ENCODE measurements around the gene RUSF1. TPM values are rescaled to one million over a fixed set of nuclear protein-coding genes. Genes with fewer than 3 reads are reported as not detected.

The RUSF1 gene
- total RNA-seq = 60.0 and 63.0 TPM in 2 replicates

DNA sequence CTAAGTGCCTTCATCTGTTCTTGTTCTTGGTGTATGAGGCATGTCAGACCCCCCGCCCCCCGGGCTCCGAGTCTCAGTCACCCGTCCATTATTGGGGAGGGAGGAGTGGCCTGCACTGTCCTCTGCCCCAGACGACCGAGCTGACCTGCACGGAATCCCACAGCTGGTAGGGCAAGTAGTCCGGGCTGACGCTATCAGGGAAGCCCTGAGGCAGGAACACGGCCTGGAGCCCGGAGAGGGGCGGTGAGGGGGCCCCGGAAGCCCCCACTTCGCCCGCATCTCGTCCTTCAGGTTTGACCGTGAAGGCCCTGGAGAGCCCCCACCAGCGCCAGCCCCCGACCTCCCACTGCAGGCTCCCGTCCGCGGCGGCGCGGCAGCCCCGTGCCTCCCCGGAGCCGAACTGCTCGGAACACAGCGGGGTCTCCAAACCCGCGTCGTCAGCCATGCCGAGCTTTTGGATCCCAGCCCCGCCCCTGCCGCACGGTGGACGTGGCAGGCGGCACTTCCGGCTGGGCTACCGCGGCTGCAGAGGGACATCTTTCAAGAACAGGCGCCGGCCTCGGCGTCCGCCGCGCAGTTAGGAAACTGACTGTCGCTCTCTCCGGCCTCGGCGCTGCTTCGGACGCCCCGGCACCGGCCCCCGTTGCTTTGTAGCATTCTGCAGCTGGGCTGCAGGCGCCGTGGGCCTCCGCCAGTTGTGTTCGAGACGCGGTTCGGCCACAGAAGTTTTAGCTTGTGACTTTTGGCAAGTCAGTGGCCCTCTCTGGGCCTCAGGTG lies at the start of gene RUSF1:
Gene RUSF1, minus strand, starts transcription at position 463 of the 777 bp plus-strand sequence. Its CDS starts 18 bp downstream, at position 445.

DNA sequence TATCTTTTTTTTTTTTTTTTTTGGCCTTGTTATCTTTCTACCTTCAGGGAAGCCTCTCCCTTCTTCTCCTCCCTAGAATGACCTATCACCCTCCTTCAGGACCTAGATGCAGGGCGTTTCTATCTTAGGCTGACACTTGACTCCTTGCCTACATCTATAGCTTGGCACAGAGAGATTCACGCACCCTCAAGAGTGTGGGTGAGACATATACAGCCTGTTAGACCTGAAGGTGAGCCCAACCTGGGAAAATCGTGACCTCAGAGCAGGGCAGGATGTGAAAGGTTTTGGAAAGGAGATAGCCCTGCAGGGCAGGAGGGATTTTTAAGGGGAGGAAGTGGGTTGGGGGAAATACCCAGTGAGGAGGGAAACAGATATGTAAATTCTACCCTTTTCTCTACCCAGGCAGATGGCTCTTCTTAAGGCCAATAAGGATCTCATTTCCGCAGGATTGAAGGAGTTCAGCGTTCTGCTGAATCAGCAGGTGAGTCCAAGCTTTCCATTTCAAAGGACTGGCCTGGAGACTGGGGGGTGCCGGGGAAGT lies 19.6 kb upstream of the RUSF1 start, which contains the start of gene AHSP:
Gene AHSP, plus strand, starts transcription at position 167 of the 541 bp plus-strand sequence. Its CDS starts 240 bp downstream, at position 407.

DNA sequence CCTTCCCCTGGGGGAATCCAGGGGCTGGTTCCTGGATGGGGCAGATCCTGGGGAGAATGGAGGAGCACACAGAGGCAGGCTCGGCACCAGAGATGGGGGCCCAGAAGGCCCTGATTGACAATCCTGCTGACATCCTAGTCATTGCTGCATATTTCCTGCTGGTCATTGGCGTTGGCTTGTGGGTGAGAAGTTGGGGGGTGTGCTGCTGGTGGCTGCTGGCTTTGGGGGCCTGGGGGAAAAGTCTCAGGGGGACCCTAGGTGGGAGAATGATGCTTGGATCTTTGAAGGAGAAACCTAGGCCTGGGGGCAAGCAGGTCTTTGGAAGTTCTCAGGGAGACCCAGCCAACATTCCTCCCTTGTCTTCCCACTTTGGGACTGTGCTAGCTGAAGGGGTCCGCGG lies 25.1 kb downstream of the RUSF1 start, which contains the start of gene SLC5A2:
Gene SLC5A2, plus strand, starts transcription at position 43 of the 400 bp plus-strand sequence. Its CDS starts 14 bp downstream, at position 57.

DNA sequence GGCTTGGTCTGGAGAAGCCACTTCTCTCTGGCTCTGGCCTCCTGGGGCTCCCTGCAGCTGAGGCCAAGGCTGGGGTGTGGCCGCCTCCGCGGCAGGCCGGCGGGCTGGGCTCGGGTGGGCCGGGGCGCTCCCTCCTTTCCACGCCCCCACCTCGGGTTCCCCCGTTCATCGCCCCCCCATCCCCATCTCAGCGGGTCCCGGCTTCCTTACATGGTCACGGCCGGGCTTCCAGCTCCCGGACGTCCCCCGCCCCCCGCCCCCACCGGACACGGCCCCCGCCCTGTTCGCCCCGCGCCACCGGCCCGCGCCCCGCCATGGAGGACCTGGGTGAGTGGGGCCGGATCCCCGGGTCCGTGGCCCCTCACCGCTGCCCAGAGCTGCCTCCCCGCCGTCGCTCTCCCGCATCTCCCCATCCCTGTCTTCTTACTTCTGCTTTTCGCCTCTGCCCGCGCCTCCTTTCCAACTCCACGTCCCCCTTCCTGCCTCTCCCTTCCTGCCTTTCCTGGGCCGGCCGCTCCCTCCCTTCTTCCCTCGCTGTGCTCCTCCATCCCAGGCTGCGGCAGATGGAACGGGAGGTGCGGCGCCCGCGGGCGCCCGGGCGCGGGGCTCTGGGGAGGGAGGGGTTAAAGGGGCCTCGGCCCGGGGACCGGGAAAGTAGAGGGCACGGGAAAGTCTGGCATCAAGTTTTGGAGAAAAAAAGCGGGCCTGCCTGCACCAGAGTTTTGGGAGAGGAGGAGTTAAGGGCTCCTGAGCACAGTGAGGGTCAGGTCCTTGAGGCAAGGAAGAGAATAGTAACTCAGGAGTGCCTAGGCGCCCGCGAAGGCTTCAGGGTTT lies 36.1 kb downstream of the RUSF1 start, which contains the start of gene TGFB1I1:
Gene TGFB1I1, plus strand, starts transcription at position 278 of the 834 bp plus-strand sequence. Its CDS starts 37 bp downstream, at position 315.

DNA sequence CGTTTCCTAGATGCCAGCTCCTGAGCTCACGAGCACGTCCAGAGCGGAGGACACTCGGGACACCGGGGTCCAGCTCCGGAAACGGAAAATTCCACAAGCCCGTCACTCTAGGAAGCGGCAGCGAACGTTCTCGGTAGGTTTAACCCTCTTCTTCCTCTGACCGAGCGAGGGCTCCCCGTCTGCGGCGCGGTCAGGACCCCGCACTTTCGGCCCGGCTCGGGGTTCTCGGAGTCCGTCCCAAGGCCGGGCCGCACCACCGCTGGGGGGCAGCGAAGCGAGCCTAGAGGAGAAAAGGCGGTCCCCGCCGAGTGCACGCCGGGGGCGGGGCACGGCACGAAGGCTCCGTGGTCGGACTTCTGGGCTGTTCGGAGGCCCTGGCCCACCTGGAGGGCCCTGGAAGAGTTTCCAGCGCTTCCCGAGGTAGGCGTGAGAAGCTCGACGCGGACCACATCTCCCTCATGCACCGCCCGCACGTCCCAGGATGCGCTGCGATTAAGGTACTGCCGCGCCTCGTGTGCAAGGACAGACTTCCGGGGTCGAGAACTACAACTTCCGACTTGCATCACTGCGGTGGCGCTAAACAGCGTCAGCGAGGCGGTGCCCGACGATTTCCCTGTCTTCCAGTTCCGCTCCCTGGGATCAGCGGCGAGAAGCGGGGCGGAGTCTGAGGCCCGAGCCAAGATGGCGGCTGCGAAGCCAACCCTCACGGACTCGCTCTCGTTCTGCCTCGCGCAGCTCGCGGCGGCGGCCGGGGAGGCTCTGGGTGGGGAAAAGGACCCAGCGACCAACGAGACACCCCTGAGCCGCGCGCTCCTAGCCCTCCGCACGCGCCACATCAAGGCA lies 49.1 kb downstream of the RUSF1 start, which contains the start of gene ARMC5:
Gene ARMC5, plus strand, starts transcription at position 658 of the 843 bp plus-strand sequence. Its CDS starts 24 bp downstream, at position 682.

Other genes starting within 250 kb of the RUSF1 start
- gene ITGAM, start 248.4 kb downstream of the RUSF1 start, total RNA-seq = not detected in 2 replicates
- gene ITGAX, start 153.2 kb downstream of the RUSF1 start, total RNA-seq = under 0.01 TPM in 1 of 2 replicates, not detected in the other
- gene ITGAD, start 115.1 kb downstream of the RUSF1 start, total RNA-seq = not detected in 2 replicates
- not detected in 2 replicates for gene COX6A2, start 80.0 kb downstream of the RUSF1 start, total RNA-seq
- 0.50 and 0.74 TPM in 2 replicates for gene ZNF843, start 65.6 kb downstream of the RUSF1 start, total RNA-seq
- 6.2 and 6.4 TPM in 2 replicates for gene ARMC5, start 48.9 kb downstream of the RUSF1 start, total RNA-seq
- 126 and 136 TPM in 2 replicates for gene TGFB1I1, start 36.2 kb downstream of the RUSF1 start, total RNA-seq
- not detected in 2 replicates for gene SLC5A2, start 25.3 kb downstream of the RUSF1 start, total RNA-seq
- not detected in 2 replicates for gene AHSP, start 19.5 kb upstream of the RUSF1 start, total RNA-seq